Nasal cavity respiratory epithelium epithelial cell of viscerocranial mucosa (primary cell): ENCODE measurements around the gene PHACTR4. TPM values are rescaled to one million over a fixed set of nuclear protein-coding genes. Genes with fewer than 3 reads are reported as not detected.

Experiments used
- total RNA-seq: library from RNA; depleted of rRNA; stranded (reverse); fragments of >200 nt; gene quantifications from 2 replicates; pipeline ENCODE4 v1.2.3, GENCODE V29; 2014

The PHACTR4 gene
- 10.6 and 16.9 TPM in 2 replicates for total RNA-seq

GRCh38 chr1:28369371-28370238 lies at the start of gene PHACTR4:
PHACTR4 (plus strand) TSS chr1:28369740; CDS start chr1:28407448, 37,708 bp downstream.

GRCh38 chr1:28505406-28506187 lies 136.1 kb downstream of the PHACTR4 start, which contains the start of gene RCC1:
RCC1 (plus strand) TSS chr1:28506043; CDS start chr1:28529867, 23,824 bp downstream.

Other genes starting within 250 kb of the PHACTR4 start
- 5.1 and 12.1 TPM in 2 replicates for gene PTAFR, start 193.1 kb upstream of the PHACTR4 start, total RNA-seq
- gene DNAJC8, start 136.7 kb upstream of the PHACTR4 start, total RNA-seq, result 45.5 and 53.0 TPM in 2 replicates
- gene ATP5IF1, start 133.6 kb upstream of the PHACTR4 start, total RNA-seq, result 211 and 237 TPM in 2 replicates
- 55.4 and 76.2 TPM in 2 replicates for gene SESN2, start 110.2 kb upstream of the PHACTR4 start, total RNA-seq
- gene MED18, start 40.7 kb upstream of the PHACTR4 start, total RNA-seq, result 30.5 and 51.3 TPM in 2 replicates
- gene RCC1, start 136.3 kb downstream of the PHACTR4 start, total RNA-seq, result 59.8 and 76.6 TPM in 2 replicates
- gene TRNAU1AP, start 183.3 kb downstream of the PHACTR4 start, total RNA-seq, result 11.2 and 12.0 TPM in 2 replicates
- under 0.01 and 0.21 TPM in 2 replicates for gene RAB42, start 222.5 kb downstream of the PHACTR4 start, total RNA-seq